Amygdala (tissue), 56 donors: ENCODE measurements around the gene LDLRAD3.

Experiments used
- DNase-seq, 56 donors: peaks; one replicate each; lab custom pipeline; 2025; lab: John Stamatoyannopoulos, UW

Gene LDLRAD3

GRCh38 chr11:35927104-35927503 lies 16.8 kb upstream of the LDLRAD3 start:
- DNase-seq = peak in 1 of 56 donors; percentile 5

GRCh38 chr11:35927682-35928081 lies 16.2 kb upstream of the LDLRAD3 start:
- no peak for DNase-seq

- no peak for DNase-seq
Measured at GRCh38 chr11:35928688-35929395, 15.0 kb upstream of the LDLRAD3 start.

GRCh38 chr11:35930466-35930865 lies 13.4 kb upstream of the LDLRAD3 start:
- DNase-seq = no peak

- DNase-seq = no peak
Measured at GRCh38 chr11:35932121-35932520, 11.7 kb upstream of the LDLRAD3 start.

- DNase-seq = no peak
Measured at GRCh38 chr11:35932681-35933319, 11.1 kb upstream of the LDLRAD3 start.

- no peak for DNase-seq
Measured at GRCh38 chr11:35933320-35933871, 10.5 kb upstream of the LDLRAD3 start.

GRCh38 chr11:35934271-35934670 lies 9.6 kb upstream of the LDLRAD3 start:
- DNase-seq = no peak

- no peak for DNase-seq
Measured at GRCh38 chr11:35934981-35935380, 8.9 kb upstream of the LDLRAD3 start.

- DNase-seq = no peak
Measured at GRCh38 chr11:35935390-35935789, 8.5 kb upstream of the LDLRAD3 start.

GRCh38 chr11:35937111-35937510 lies 6.8 kb upstream of the LDLRAD3 start:
- DNase-seq = no peak

- DNase-seq = no peak
Measured at GRCh38 chr11:35937700-35938099, 6.2 kb upstream of the LDLRAD3 start.

GRCh38 chr11:35938231-35938630 lies 5.6 kb upstream of the LDLRAD3 start:
- DNase-seq = no peak

- no peak for DNase-seq
Measured at GRCh38 chr11:35943309-35943708, 553 bp upstream of the LDLRAD3 start.

GRCh38 chr11:35944503-35945136 lies 758 bp downstream of the LDLRAD3 start:
- peak in 26 of 56 donors; percentile 2 to 55 (median 18) for DNase-seq

GRCh38 chr11:35945137-35945518 lies 1.3 kb downstream of the LDLRAD3 start:
- DNase-seq = no peak

- no peak for DNase-seq
Measured at GRCh38 chr11:35946766-35947165, 2.9 kb downstream of the LDLRAD3 start.

GRCh38 chr11:35947437-35947836 lies 3.6 kb downstream of the LDLRAD3 start:
- DNase-seq = no peak

GRCh38 chr11:35949242-35949641 lies 5.4 kb downstream of the LDLRAD3 start:
- no peak for DNase-seq

GRCh38 chr11:35950082-35950481 lies 6.2 kb downstream of the LDLRAD3 start:
- DNase-seq = no peak

GRCh38 chr11:35951680-35952079 lies 7.8 kb downstream of the LDLRAD3 start:
- no peak for DNase-seq
